Fibroblast of the aortic adventitia (primary cell): ENCODE measurements around the gene ZNF385D. TPM values are rescaled to one million over a fixed set of nuclear protein-coding genes. Genes with fewer than 3 reads are reported as not detected.
A peak's percentile ranks its signal among the peaks of the same experiment; 100 is the strongest.

ENCODE experiments used
- DNase-seq: peaks from one replicate; pipeline ENCODE4 v3.0.0-alpha.2; 2010; ENCODE audit warnings: low read depth
- H3K4me3 ChIP-seq: 2 replicates; pipeline ENCODE4 v1.5.1; 2011; ENCODE audit warnings: low read depth, mild to moderate bottlenecking, control low read depth, low read length, moderate library complexity
- total RNA-seq: library from RNA; depleted of rRNA; stranded (reverse); fragments of >200 nt; gene quantifications from 2 replicates; pipeline ENCODE4 v1.2.3, GENCODE V29; 2012; ENCODE audit warnings: low replicate concordance
- TF ChIP-seq, protein P1 (sequence below): IDR thresholded peaks from 2 replicates; pipeline ENCODE4 v1.5.1; 2011; ENCODE audit warnings: mild to moderate bottlenecking, low read length, control low read depth, inconsistent platforms; ENCODE audit not compliant: insufficient read depth

Gene ZNF385D
- total RNA-seq, 1 donor = 11.5 TPM

DNA sequence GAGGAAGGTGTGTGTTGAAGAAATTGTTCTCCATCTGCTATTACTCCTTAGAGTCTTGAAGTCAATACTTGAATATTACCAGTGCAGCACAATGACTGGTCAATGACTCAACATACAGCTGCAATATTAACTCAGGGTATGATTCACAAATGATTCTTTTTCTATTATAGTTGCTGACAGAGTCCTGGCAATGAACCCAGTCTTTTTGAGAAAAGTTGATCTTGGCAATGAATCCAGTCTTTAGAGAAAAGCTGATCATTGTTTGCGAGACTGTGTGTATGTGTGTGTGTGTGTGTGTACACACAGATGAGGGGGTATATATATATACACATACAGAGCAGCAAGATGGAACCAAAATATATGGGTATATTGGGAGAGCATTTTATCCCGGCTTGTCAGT is 315.1 kb downstream of the ZNF385D start:
- TF ChIP-seq, protein P1, sequence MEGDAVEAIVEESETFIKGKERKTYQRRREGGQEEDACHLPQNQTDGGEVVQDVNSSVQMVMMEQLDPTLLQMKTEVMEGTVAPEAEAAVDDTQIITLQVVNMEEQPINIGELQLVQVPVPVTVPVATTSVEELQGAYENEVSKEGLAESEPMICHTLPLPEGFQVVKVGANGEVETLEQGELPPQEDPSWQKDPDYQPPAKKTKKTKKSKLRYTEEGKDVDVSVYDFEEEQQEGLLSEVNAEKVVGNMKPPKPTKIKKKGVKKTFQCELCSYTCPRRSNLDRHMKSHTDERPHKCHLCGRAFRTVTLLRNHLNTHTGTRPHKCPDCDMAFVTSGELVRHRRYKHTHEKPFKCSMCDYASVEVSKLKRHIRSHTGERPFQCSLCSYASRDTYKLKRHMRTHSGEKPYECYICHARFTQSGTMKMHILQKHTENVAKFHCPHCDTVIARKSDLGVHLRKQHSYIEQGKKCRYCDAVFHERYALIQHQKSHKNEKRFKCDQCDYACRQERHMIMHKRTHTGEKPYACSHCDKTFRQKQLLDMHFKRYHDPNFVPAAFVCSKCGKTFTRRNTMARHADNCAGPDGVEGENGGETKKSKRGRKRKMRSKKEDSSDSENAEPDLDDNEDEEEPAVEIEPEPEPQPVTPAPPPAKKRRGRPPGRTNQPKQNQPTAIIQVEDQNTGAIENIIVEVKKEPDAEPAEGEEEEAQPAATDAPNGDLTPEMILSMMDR = no peak
- no peak overlapping the region for H3K4me3 ChIP-seq
- peak; percentile 99 for DNase-seq

DNA sequence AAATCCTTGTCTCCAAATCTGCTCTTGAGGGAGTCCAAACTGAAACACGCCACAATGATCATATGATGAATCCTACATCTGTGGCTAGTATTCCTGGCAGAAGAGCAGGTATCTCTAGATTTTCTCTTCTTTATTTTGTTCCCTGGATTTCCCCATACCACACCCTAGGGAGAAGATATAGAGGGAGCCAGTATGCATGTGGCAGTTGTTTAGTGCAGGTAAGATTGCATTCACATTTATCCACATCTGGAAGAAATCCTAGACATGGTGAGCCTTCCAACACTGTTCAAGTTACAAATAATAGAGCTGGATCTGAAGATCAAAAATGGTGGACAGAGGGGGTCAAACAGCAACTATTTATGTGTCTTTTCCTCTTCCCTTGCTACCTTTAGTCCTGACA is 316.7 kb downstream of the ZNF385D start:
- TF ChIP-seq, protein P1 = no peak
- no peak overlapping the region for H3K4me3 ChIP-seq
- no peak for DNase-seq

DNA sequence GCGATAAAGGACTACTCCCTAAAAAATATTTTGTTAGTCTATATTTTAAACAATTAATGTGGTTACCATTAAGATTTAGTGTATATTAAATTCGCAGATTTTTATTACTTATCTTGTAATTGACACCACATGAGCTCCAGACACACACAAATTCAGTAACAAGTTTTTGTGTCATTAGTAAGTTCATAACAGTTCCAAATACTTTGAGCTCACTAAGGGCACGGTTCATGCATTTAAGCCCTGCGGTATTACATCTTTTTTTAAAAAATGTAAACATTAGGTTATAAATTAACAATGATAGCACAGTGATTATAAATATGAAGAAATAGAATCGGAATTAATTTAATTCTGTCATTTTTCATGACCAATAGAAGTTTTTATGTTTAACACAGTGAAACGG is 317.3 kb downstream of the ZNF385D start:
- H3K4me3 ChIP-seq = no peak overlapping the region
- TF ChIP-seq, protein P1 = no peak
- no peak for DNase-seq

DNA sequence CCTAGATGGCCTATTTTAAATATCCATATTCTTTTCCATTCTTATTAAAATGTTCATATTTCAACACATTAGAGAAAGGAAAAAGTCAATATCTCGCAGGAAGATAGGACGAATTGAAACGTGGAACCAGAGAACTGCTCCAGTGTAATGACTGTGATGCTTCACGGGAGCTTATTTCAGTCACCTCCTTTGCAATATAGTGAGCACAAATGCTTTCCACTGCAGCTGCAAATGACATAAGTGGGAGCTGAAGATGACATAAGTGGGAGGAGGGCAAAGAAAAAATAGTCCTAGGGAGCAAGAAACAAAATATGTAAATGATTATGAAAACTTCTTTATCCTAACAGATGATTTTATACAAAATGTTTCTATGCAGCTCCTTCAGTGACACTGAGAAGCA is 324.1 kb downstream of the ZNF385D start:
- TF ChIP-seq, protein P1 = no peak
- no peak for DNase-seq
- no peak overlapping the region for H3K4me3 ChIP-seq

DNA sequence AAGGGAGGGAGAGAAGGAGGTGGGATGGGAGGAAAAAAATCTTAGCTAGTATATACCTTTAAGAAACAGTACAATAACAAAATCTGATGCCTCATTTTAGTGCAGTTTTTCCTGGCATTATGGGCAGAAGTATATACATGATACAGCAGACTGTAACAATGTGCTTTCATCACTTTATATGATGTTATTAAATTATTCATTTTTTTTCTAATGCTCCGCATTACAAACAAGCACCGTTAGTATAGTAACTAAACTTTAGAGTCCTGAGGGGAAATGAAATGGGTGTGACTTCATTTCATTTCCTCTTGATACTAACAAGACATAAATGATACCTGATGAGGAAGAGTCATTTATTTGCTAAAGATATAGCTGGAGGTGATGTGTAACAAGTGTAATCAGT is 325.3 kb downstream of the ZNF385D start:
- TF ChIP-seq, protein P1 = no peak
- no peak overlapping the region for H3K4me3 ChIP-seq
- no peak for DNase-seq

DNA sequence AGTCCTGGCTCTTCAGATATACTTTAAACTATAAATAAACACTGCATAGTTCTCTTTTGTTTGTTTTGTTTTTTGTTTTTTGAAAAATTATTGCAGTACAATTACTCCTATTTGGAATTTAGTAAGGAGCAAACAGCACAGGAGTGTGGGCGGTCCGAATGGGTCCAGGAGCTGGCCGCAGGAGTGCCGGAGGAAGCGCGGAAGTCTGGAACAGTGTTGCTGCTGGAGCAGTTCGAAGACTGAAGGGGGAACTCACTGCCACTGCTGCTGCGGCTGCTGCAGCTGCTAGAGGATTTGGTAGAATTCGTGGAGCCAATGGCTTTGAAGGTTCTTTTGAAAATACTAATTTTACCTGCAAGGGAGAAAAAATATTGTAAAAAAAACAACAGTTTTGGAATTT is 329.9 kb downstream of the ZNF385D start:
- TF ChIP-seq, protein P1 = no peak
- DNase-seq = no peak
- no peak overlapping the region for H3K4me3 ChIP-seq

DNA sequence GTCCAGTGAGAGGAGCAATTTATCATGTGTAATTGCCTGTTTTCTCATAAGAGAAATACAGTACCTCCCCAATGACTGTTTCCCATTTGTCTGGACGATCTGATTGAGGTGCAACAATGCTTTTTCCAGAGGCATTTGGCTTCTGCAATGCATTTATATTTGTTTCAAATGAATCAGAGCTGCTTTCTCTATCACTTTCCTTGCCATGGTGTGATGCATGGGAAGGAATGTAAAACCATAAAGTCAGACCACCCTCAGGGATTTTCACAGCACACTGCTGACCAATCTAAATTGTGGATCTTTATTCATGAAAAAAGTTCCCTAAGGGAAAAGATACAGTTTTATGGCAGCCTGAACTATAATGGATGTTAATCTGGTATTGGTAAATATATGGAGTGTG is 333.0 kb downstream of the ZNF385D start:
- no peak overlapping the region for H3K4me3 ChIP-seq
- peak; percentile 44 for DNase-seq
- TF ChIP-seq, protein P1 = no peak
